ENCODE measurements around the gene STK31.
"Not testable (repeated sequence)": the region's sequence is repeated elsewhere in the genome, so short reads cannot be mapped to it uniquely, and the experiment has no call there.

Gene STK31

DNA sequence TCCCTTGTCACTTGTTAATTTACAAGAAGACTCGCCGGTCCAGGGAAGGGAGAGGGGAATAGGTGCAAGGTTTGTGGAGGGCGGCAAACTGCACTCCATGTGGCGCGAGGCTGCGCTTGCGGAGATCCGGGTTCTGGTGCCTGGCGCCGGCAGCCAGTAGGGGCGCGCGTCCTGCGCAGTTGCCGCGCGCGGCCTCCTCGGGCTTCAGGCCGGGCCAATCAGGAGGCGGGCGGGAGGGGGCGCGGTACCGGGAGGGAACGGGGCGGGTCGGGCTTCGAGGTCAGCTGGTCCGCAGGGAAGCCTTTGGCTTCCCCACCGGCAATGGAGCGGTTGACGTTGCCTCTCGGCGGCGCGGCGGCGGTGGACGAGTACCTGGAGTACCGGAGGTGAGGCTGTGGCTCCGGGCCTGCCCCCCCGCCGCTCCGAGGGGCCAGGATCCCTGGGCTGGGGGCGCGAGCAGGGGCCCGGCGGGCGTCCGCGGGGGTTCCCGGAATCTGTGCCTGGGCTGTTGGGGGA lies 30.1 kb upstream of the STK31 start, which contains the start of gene FAM221A:
TSS of gene FAM221A (plus strand) at position 302 of the 516 bp plus-strand sequence. CDS start at position 322, 20 bp downstream.
- TF ChIP-seq, protein P1, sequence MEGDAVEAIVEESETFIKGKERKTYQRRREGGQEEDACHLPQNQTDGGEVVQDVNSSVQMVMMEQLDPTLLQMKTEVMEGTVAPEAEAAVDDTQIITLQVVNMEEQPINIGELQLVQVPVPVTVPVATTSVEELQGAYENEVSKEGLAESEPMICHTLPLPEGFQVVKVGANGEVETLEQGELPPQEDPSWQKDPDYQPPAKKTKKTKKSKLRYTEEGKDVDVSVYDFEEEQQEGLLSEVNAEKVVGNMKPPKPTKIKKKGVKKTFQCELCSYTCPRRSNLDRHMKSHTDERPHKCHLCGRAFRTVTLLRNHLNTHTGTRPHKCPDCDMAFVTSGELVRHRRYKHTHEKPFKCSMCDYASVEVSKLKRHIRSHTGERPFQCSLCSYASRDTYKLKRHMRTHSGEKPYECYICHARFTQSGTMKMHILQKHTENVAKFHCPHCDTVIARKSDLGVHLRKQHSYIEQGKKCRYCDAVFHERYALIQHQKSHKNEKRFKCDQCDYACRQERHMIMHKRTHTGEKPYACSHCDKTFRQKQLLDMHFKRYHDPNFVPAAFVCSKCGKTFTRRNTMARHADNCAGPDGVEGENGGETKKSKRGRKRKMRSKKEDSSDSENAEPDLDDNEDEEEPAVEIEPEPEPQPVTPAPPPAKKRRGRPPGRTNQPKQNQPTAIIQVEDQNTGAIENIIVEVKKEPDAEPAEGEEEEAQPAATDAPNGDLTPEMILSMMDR (IDR thresholded peaks at IDR 0.05; ENCODE audit: low read depth, low read length), result peak; percentile 53
- H3K4me3 ChIP-seq (ENCODE audit: low read depth, low read length), result peak within 1 kb of the TSS; percentile 56

- H3K4me3 ChIP-seq (ENCODE audit: low read depth, low read length), result peak overlapping the region; percentile 56
- TF ChIP-seq, protein P1 (IDR thresholded peaks at IDR 0.05; ENCODE audit: low read depth, low read length), result no peak
Measured at GRCh38 chr7:23680414-23681405, 29.3 kb upstream of the STK31 start.

DNA sequence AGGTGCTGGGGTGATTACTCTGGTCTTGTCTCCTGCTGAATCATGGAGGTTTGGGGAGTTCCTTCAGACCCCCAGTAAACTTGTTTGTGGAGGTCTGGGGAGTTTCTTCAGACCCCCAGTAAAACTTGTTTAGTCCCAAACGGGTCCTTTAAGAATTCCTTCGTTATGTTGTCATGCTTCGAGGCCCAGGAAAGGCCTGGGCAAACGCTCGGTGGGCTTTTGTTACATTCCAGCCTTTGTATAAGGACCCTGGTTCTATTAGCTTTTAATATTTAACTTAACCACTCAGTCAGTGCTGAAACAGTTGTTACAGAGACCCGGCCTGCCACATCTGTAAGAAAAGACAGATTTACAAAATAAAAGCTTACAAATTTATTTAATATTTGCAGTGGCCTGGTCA lies 26.0 kb upstream of the STK31 start:
- H3K4me3 ChIP-seq (ENCODE audit: low read depth, low read length), result not testable (repeated sequence)

DNA sequence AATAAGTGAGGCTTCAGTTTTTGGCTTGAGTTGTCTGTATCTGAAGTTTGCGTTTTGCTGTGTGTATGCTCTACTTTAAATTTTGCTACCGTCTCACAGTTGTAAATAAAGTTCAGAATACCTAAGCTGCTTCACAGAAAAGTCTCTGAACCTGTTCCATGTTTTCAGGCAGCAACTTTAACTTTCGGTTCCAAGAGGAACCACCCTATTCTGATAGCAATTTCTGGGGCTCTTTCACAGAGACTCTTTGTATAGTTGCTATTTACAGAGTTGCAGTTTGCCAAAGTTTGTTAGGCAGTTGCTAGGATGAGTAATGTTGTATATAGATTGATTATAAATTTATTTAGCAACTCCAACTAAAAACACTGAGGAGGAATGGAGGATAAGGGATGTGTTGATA lies 24.3 kb upstream of the STK31 start:
- TF ChIP-seq, protein P1 (IDR thresholded peaks at IDR 0.05; ENCODE audit: low read depth, low read length), result no peak

DNA sequence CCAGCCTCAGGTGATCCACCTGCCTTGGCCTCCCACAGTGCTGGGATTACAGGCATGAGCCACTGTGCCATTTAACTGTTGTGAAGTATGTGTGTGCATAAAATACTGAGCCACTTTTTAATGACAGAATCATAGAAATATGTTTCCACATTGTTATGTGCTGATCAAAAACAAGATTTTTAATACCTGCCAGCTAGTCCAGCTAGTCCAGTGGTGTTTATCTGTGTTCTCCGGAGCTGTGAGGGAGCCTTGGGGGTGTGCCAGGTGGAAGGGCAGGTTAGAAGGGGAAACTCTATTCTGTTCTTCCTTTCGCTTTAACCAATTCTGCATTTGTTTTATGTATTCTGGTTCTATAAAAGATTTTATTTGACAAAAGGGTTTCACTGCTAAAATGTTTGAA lies 23.0 kb upstream of the STK31 start:
- TF ChIP-seq, protein P1 (IDR thresholded peaks at IDR 0.05; ENCODE audit: low read depth, low read length), result no peak
- H3K4me3 ChIP-seq (ENCODE audit: low read depth, low read length), result no peak overlapping the region

More for the DNA sequence above, 24.3 kb upstream of the STK31 start:
- no peak overlapping the region for H3K4me3 ChIP-seq (ENCODE audit: low read depth, low read length)

DNA sequence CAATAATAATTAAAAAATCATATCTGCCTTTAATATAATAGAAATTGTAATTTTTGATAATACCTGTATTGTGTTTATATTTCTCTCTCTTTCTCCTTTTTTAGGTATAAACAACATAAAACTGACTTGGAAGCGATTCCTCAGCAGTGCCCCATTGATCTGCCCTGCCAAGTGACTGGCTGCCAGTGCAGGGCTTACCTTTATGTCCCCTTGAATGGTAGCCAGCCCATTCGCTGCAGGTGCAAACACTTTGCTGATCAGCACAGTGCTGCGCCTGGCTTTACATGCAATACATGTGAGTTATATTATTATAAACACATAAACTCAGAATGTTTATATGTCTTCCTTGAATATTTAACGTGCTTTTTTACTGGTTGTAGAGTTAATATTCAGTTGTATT lies 20.9 kb upstream of the STK31 start:
- TF ChIP-seq, protein P1 (IDR thresholded peaks at IDR 0.05; ENCODE audit: low read depth, low read length), result no peak
- no peak overlapping the region for H3K4me3 ChIP-seq (ENCODE audit: low read depth, low read length)

DNA sequence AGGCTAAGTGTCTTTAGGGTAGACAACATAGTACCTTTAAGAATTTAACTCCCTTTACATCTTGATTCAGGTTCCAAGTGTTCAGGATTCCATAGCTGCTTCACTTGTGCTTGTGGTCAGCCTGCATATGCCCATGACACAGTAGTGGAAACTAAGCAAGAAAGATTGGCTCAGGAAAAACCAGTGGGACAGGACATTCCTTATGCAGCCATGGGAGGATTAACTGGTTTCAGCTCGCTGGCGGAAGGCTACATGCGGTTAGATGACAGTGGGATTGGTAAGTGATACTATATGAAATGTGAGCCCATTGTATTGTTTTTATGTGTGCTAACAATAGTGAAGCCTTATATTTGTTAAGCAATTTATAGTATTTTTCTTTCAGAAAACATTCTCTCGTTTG lies 18.7 kb upstream of the STK31 start:
- H3K4me3 ChIP-seq (ENCODE audit: low read depth, low read length), result no peak overlapping the region
- TF ChIP-seq, protein P1 (IDR thresholded peaks at IDR 0.05; ENCODE audit: low read depth, low read length), result no peak
